Calu3 (cell line): ENCODE measurements around the gene GOLGA8J. TPM values are rescaled to one million over a fixed set of nuclear protein-coding genes. Genes with fewer than 3 reads are reported as not detected.
"Not testable (repeated sequence)": the region's sequence is repeated elsewhere in the genome, so short reads cannot be mapped to it uniquely, and the experiment has no call there.

Experiments
- BruUV-seq: library from RNA; stranded (reverse); fragments of 400-500 nt; replicated peaks from 2 replicates; lab custom pipeline; 2021; lab: Mats Ljungman, UMichigan
- CTCF ChIA-PET: fragments of 300-600 bp; sonication (Branson Sonifier 250); formaldehyde crosslinking; loops from one replicate; lab custom pipeline; 2022; ENCODE audit warnings: antibody characterized with exemption; lab: Charles Lee
- DNase-seq: peaks from one replicate; pipeline ENCODE4 v3.0.0; 2022
- H3K27ac Mint-ChIP-seq: one replicate; pipeline ENCODE4 v1.8.0; 2022; ENCODE audit warnings: mixed read lengths; ENCODE audit not compliant: unreplicated experiment
- H3K27me3 Mint-ChIP-seq: one replicate; pipeline ENCODE4 v1.8.0; 2022; ENCODE audit warnings: mixed read lengths; ENCODE audit not compliant: unreplicated experiment
- H3K36me3 Mint-ChIP-seq: one replicate; pipeline ENCODE4 v1.8.0; 2022; ENCODE audit warnings: mild to moderate bottlenecking, moderate library complexity, mixed read lengths; ENCODE audit not compliant: insufficient read depth, unreplicated experiment
- H3K4me1 Mint-ChIP-seq: one replicate; pipeline ENCODE4 v1.8.0; 2022; ENCODE audit warnings: mild to moderate bottlenecking, low read depth, mixed read lengths; ENCODE audit not compliant: unreplicated experiment
- H3K4me3 Mint-ChIP-seq: one replicate; pipeline ENCODE4 v1.8.0; 2022; ENCODE audit warnings: mild to moderate bottlenecking, low read depth, moderate library complexity, mixed read lengths; ENCODE audit not compliant: unreplicated experiment
- H3K9me3 Mint-ChIP-seq: one replicate; pipeline ENCODE4 v1.8.0; 2022; ENCODE audit warnings: low read depth, mixed read lengths; ENCODE audit not compliant: unreplicated experiment
- intact Hi-C: fragments of 100-400 bp; cut with micrococcal nuclease; formaldehyde crosslinking; loops from one replicate; pipeline ENCODE4 v1.10.0; 2022; ENCODE audit not compliant: unreplicated experiment
- total RNA-seq: library from RNA; stranded (reverse); gene quantifications from 2 replicates; pipeline ENCODE4 v1.2.3, GENCODE V29; 2022
- TF ChIP-seq, protein P1 (sequence below): fragments of 200-600 bp; IDR thresholded peaks from one replicate; pipeline ENCODE4 v1.8.0; 2022; ENCODE audit warnings: antibody characterized with exemption; ENCODE audit not compliant: unreplicated experiment

GOLGA8J gene
- total RNA-seq, 1 experiment from 2014 or later: not detected

DNA sequence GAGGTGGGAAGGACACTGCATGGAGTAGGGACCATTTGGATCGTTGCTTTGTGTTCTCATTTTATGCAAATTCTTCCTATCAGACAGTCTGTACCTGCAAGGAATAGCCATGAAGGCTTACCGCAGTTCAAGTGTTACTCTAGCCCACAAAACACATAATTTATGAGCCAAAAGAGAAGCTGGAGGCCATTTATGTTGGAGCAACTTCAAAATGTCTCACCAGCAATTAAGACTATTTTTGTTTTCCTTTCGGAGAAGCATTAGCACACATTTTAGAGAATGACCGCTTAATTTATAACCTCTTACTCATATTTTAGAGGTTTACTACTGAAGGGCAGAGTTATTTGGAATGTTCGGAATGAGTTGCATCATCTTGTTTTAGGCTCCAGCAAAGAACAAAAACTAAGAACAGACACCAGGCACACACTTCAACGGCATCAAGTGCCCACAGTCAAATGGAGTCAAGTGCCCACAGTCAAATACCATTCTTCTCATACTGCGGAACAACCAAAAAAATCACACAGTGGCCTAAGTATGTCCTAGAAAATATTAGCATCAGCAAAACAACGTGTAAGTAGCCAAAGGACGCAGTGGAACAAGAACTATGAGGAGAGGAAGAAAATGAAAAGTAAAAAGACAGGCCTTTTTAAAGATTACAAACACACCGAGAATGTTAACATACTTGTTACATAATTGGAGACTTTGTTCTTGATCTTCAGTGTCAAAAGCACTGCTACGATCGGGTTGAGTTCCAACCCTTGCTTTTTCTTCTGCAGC, 17.5 kb upstream of the GOLGA8J start:
- no peaks in the 10 kb centered on the region for H3K4me1 Mint-ChIP-seq
- H3K27ac Mint-ChIP-seq: no peak overlapping the region
- no peak overlapping the region for H3K4me3 Mint-ChIP-seq
- no peak for DNase-seq
- no peaks in the 10 kb centered on the region for H3K36me3 Mint-ChIP-seq
- no peaks in the 10 kb centered on the region for H3K9me3 Mint-ChIP-seq
- TF ChIP-seq, protein P1, sequence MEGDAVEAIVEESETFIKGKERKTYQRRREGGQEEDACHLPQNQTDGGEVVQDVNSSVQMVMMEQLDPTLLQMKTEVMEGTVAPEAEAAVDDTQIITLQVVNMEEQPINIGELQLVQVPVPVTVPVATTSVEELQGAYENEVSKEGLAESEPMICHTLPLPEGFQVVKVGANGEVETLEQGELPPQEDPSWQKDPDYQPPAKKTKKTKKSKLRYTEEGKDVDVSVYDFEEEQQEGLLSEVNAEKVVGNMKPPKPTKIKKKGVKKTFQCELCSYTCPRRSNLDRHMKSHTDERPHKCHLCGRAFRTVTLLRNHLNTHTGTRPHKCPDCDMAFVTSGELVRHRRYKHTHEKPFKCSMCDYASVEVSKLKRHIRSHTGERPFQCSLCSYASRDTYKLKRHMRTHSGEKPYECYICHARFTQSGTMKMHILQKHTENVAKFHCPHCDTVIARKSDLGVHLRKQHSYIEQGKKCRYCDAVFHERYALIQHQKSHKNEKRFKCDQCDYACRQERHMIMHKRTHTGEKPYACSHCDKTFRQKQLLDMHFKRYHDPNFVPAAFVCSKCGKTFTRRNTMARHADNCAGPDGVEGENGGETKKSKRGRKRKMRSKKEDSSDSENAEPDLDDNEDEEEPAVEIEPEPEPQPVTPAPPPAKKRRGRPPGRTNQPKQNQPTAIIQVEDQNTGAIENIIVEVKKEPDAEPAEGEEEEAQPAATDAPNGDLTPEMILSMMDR: no peak
- no peaks in the 10 kb centered on the region for H3K27me3 Mint-ChIP-seq
- BruUV-seq: no TSS peak
- CTCF ChIA-PET: no interaction called here
- intact Hi-C loops: no loop called here

DNA sequence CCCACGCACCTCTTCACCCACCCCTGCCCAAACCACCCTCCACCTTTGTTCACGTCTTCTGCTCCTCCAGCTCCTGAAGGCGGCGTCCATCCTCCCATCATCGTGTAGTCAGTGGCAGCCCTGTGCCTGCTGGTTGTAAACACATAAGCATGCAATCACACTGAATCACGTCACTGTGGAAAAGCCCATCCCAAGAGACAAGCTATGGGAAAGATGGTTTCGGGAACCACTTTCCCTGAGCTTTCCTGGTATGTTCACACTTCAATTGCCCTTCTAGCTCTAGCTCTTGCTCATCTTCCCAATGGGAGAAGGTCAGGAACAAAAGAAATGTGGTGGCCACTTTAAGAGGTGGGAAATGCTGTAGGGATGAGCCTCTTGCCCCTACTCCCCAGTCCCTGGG, 14.4 kb upstream of the GOLGA8J start:
- BruUV-seq: no TSS peak

DNA sequence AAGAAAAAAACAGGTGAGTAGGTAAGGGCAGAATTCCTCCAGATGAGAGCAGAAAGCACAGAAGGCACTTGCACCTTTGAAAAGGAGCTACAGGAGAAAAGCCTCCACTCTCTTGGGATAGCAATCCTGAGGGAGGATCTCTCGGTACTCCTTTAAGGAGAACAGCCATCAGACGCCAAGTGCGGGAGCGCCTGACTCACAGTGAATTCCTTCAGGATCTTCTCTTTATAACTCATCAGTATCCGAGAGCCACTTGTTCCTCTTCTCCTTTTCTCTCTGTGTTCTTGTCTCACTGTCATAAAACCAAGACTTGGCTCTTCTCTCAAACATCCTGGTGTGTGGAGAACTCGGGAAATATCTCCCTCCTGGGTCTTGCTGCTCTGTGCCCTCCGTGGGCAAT, 10.1 kb upstream of the GOLGA8J start:
- CTCF ChIA-PET: no interaction called here
- TF ChIP-seq, protein P1: no peak
- H3K9me3 Mint-ChIP-seq: no peaks in the 10 kb centered on the region

More for the DNA sequence above, 14.4 kb upstream of the GOLGA8J start:
- Mint-ChIP-seq H3K4me1 (no peaks in the 10 kb centered on the region), H3K9me3 (no peaks in the 10 kb centered on the region), H3K4me3 (no peak overlapping the region), H3K27ac (no peak overlapping the region), H3K36me3 (no peaks in the 10 kb centered on the region), H3K27me3 (no peaks in the 10 kb centered on the region)
- TF ChIP-seq, protein P1: no peak
- CTCF ChIA-PET: no interaction called here
- DNase-seq: no peak
- intact Hi-C loops: no loop called here

DNA sequence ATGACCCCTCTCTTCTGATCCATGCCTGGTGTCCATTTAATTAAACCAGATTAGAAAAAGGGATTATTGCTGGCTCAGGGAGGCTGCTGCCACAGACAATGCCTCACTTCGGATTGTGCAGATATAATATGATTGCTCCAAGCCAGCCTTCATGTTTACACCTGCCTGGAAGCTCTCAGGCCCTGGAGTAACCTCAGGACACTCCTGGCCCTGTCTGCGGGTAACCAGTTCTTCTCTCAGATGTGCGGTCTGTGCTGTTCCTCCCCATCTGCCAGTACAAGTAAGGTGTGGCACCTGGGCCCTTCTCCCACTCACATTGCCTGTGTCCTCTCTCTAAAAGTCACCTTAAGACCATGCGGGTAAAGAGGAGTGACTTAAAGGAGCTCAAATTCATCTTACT, 8.8 kb upstream of the GOLGA8J start:
- Mint-ChIP-seq H3K27ac (no peak overlapping the region), H3K4me1 (no peaks in the 10 kb centered on the region), H3K9me3 (no peaks in the 10 kb centered on the region), H3K4me3 (no peak overlapping the region), H3K36me3 (peaks cover 5% of the 10 kb centered on the region), H3K27me3 (no peaks in the 10 kb centered on the region)
- TF ChIP-seq, protein P1: no peak
- CTCF ChIA-PET: no interaction called here
- intact Hi-C loops: no loop called here
- DNase-seq: no peak
- no TSS peak for BruUV-seq

More for the DNA sequence above, 10.1 kb upstream of the GOLGA8J start:
- intact Hi-C loops: no loop called here
- H3K27me3 Mint-ChIP-seq: no peaks in the 10 kb centered on the region
- no peak overlapping the region for H3K4me3 Mint-ChIP-seq
- BruUV-seq: no TSS peak
- peaks cover 5% of the 10 kb centered on the region for H3K36me3 Mint-ChIP-seq
- DNase-seq: no peak
- H3K27ac Mint-ChIP-seq: no peak overlapping the region
- no peaks in the 10 kb centered on the region for H3K4me1 Mint-ChIP-seq

DNA sequence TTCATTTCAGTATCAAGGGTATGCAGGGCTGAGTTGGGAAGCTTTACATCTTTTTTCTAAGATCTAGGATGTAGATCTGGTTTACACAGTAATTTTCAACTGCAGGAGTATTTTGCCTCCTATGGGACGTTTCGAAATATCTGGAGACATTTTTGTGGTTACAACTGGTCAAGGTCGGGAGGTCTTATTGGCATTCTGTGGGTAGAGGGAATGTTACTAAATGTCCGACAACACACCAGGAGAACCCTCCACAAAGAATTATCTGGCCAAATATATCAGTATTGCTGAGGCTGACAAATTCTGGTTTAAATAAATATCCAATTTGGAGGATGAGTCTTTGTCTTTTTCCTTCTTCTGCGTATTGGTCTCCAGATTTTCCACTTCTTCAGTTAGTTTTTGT, 1.9 kb upstream of the GOLGA8J start:
- H3K36me3 Mint-ChIP-seq, H3K4me1 Mint-ChIP-seq, BruUV-seq, DNase-seq, H3K27me3 Mint-ChIP-seq, intact Hi-C loops, H3K9me3 Mint-ChIP-seq, H3K27ac Mint-ChIP-seq, CTCF ChIA-PET, H3K4me3 Mint-ChIP-seq: not testable (repeated sequence)

DNA sequence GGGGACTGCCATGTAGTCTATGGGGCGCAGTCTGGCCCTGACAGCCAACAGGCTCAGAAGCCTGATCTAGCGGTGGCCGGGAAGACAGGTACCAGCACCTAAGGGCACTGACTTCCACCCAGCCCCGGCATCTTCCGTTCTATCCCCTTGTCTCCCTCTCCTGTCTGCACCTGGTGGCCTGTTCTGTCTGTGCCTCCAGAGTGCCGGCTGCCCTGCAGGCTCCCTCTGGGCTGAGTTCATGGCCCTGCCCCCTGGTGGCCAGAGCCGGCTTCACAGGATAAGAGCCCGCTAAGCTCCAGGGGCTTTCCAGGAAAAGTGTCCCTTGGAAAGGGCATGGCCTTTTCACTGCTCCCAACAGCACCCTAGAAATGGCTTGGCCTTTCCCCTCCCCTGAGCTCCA, 15.1 kb downstream of the GOLGA8J start:
- BruUV-seq, H3K36me3 Mint-ChIP-seq, H3K27ac Mint-ChIP-seq, DNase-seq, H3K9me3 Mint-ChIP-seq, intact Hi-C loops, CTCF ChIA-PET, H3K4me1 Mint-ChIP-seq, H3K27me3 Mint-ChIP-seq, H3K4me3 Mint-ChIP-seq: not testable (repeated sequence)

DNA sequence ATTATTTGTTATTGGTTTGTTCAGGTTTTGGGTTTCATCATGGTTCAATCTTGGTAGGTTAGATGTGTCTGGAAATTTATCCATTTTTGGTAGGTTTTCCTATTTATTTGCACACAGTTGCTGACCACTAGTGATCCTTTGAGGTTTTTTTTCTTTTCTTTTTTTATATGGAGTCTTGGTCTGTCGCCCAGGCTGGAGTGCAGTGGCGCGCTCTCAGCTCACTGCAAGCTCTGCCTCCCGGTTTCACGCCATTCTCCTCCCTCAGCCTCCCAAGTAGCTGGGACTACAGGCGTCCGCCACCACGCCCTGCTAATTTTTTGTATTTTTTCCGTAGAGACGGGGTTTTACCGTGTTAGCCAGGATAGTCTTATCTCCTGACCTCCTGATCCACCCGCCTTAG, 20.1 kb downstream of the GOLGA8J start:
- CTCF ChIA-PET, H3K4me1 Mint-ChIP-seq, H3K36me3 Mint-ChIP-seq, H3K27me3 Mint-ChIP-seq, intact Hi-C loops, H3K27ac Mint-ChIP-seq, H3K9me3 Mint-ChIP-seq, DNase-seq, H3K4me3 Mint-ChIP-seq, BruUV-seq: not testable (repeated sequence)
